Astrocyte (in vitro differentiated cells and primary cell): Measurements from ENCODE around the gene EML5. TPM values are rescaled to one million over a fixed set of nuclear protein-coding genes. Genes with fewer than 3 reads are reported as not detected.
A peak's percentile ranks its signal among the peaks of the same experiment; 100 is the strongest.

Experiments
- DNase-seq: peaks from one replicate; pipeline ENCODE4 v3.0.0-alpha.2; 2010; ENCODE audit warnings: low read depth
- FAIRE-seq: peaks from 2 replicates; lab custom pipeline; 2011; peaks lifted over from hg19 to GRCh38; lab: Jason Lieb, UNC
- H2AFZ ChIP-seq: 2 replicates; pipeline ENCODE4 v1.6.0; 2012; ENCODE audit warnings: low read depth, low read length, inconsistent platforms
- H3K27ac ChIP-seq: 2 replicates; pipeline ENCODE4 v1.5.1; 2011; ENCODE audit warnings: low read depth, low read length, inconsistent platforms
- H3K27me3 ChIP-seq: 2 replicates; pipeline ENCODE4 v1.6.0; 2011; ENCODE audit warnings: low read length, inconsistent platforms; ENCODE audit not compliant: insufficient read depth
- H3K36me3 ChIP-seq: 2 replicates; pipeline ENCODE4 v1.5.1; 2011; ENCODE audit warnings: low read length, inconsistent platforms; ENCODE audit not compliant: insufficient read depth
- H3K4me1 ChIP-seq: 2 replicates; pipeline ENCODE4 v1.5.1; 2011; ENCODE audit warnings: low read length, inconsistent platforms; ENCODE audit not compliant: insufficient read depth
- H3K4me2 ChIP-seq: 2 replicates; pipeline ENCODE4 v1.6.0; 2012; ENCODE audit warnings: low read length, inconsistent platforms
- H3K4me3 ChIP-seq: 2 replicates; pipeline ENCODE4 v1.5.1; 2011; ENCODE audit warnings: low read depth, mild to moderate bottlenecking, low read length, inconsistent platforms; ENCODE audit not compliant: insufficient read depth
- H3K79me2 ChIP-seq: 2 replicates; pipeline ENCODE4 v1.6.0; 2012; ENCODE audit warnings: mild to moderate bottlenecking, low read length, inconsistent platforms; ENCODE audit not compliant: insufficient read depth
- H3K9ac ChIP-seq: 2 replicates; pipeline ENCODE4 v1.6.0; 2012; ENCODE audit warnings: mild to moderate bottlenecking, low read length, inconsistent platforms
- H3K9me3 ChIP-seq: 2 replicates; pipeline ENCODE4 v1.5.1; 2012; ENCODE audit warnings: low read depth, mild to moderate bottlenecking, low read length, inconsistent platforms; ENCODE audit not compliant: insufficient read depth
- H4K20me1 ChIP-seq: 2 replicates; pipeline ENCODE4 v1.6.0; 2012; ENCODE audit warnings: low read length, inconsistent platforms; ENCODE audit not compliant: insufficient read depth
- H3K27ac Mint-ChIP-seq: one replicate; pipeline ENCODE4 v1.8.0; 2021; ENCODE audit warnings: mild to moderate bottlenecking, mixed read lengths; ENCODE audit not compliant: unreplicated experiment
- H3K27me3 Mint-ChIP-seq: one replicate; pipeline ENCODE4 v1.8.0; 2021; ENCODE audit warnings: low read depth, mixed read lengths; ENCODE audit not compliant: unreplicated experiment
- H3K36me3 Mint-ChIP-seq: one replicate; pipeline ENCODE4 v1.8.0; 2021; ENCODE audit warnings: low read depth, mixed read lengths; ENCODE audit not compliant: unreplicated experiment
- H3K4me1 Mint-ChIP-seq: one replicate; pipeline ENCODE4 v1.8.0; 2021; ENCODE audit warnings: low read depth, mixed read lengths; ENCODE audit not compliant: unreplicated experiment
- H3K4me3 Mint-ChIP-seq: one replicate; pipeline ENCODE4 v1.8.0; 2021; ENCODE audit warnings: mild to moderate bottlenecking, moderate library complexity, mixed read lengths; ENCODE audit not compliant: unreplicated experiment
- H3K9me3 Mint-ChIP-seq: one replicate; pipeline ENCODE4 v1.8.0; 2021; ENCODE audit warnings: mild to moderate bottlenecking, mixed read lengths; ENCODE audit not compliant: unreplicated experiment
- EZH2 ChIP-seq: IDR thresholded peaks from 2 replicates; pipeline ENCODE4 v1.6.1; 2012; ENCODE audit warnings: mild to moderate bottlenecking, low read length, inconsistent platforms; ENCODE audit not compliant: insufficient read depth
- total RNA-seq: library from RNA; stranded (reverse); gene quantifications from 2 replicates; pipeline ENCODE4 v1.2.1, GENCODE V29; 2021
- TF ChIP-seq, protein P1 (sequence below): IDR thresholded peaks from 2 replicates; pipeline ENCODE4 v1.5.1; 2011; ENCODE audit warnings: low read depth, mild to moderate bottlenecking, inconsistent platforms, low read length, moderate library complexity; ENCODE audit not compliant: insufficient read depth

Gene EML5
- total RNA-seq, 1 donor from 2014 or later: 0.05 TPM

DNA sequence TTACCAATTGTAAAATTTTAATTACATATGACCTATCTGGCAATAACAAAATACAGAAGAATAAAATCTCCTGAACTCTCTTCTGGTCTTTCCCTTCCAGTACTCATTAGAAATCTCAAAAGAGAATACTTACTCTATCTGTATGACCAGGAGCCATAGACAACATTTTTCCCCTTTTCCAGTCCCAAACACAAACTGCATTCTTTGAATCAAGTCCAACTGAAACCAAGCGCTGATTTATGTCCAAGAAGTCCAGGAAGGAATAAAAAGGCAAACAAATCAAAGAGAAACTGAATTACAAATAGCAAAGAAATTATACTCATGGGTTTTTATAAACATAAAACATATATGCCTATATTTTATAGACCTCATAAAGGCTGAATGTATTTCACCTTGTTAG, 46.7 kb downstream of the EML5 start:
- no peaks in the 10 kb centered on the region for H3K36me3 Mint-ChIP-seq
- no peaks in the 10 kb centered on the region for H3K9me3 Mint-ChIP-seq
- TF ChIP-seq EZH2: no peak
- TF ChIP-seq, protein P1, sequence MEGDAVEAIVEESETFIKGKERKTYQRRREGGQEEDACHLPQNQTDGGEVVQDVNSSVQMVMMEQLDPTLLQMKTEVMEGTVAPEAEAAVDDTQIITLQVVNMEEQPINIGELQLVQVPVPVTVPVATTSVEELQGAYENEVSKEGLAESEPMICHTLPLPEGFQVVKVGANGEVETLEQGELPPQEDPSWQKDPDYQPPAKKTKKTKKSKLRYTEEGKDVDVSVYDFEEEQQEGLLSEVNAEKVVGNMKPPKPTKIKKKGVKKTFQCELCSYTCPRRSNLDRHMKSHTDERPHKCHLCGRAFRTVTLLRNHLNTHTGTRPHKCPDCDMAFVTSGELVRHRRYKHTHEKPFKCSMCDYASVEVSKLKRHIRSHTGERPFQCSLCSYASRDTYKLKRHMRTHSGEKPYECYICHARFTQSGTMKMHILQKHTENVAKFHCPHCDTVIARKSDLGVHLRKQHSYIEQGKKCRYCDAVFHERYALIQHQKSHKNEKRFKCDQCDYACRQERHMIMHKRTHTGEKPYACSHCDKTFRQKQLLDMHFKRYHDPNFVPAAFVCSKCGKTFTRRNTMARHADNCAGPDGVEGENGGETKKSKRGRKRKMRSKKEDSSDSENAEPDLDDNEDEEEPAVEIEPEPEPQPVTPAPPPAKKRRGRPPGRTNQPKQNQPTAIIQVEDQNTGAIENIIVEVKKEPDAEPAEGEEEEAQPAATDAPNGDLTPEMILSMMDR: no peak
- no peak overlapping the region for H3K9ac ChIP-seq
- no peaks in the 10 kb centered on the region for H3K79me2 ChIP-seq
- H3K27me3 ChIP-seq: no peaks in the 10 kb centered on the region
- H3K4me2 ChIP-seq: no peak overlapping the region
- FAIRE-seq (no peak), DNase-seq (peak; percentile 9)
- no peaks in the 10 kb centered on the region for H3K36me3 ChIP-seq
- H3K27me3 Mint-ChIP-seq: no peaks in the 10 kb centered on the region
- H3K27ac ChIP-seq: no peak overlapping the region
- no peaks in the 10 kb centered on the region for H3K9me3 ChIP-seq
- H3K4me3 ChIP-seq: no peak overlapping the region
- H2AFZ ChIP-seq: no peak overlapping the region
- H3K4me3 Mint-ChIP-seq: no peak overlapping the region
- no peaks in the 10 kb centered on the region for H3K4me1 ChIP-seq
- H3K27ac Mint-ChIP-seq: no peak overlapping the region
- H4K20me1 ChIP-seq: no peaks in the 10 kb centered on the region
- H3K4me1 Mint-ChIP-seq: no peaks in the 10 kb centered on the region

DNA sequence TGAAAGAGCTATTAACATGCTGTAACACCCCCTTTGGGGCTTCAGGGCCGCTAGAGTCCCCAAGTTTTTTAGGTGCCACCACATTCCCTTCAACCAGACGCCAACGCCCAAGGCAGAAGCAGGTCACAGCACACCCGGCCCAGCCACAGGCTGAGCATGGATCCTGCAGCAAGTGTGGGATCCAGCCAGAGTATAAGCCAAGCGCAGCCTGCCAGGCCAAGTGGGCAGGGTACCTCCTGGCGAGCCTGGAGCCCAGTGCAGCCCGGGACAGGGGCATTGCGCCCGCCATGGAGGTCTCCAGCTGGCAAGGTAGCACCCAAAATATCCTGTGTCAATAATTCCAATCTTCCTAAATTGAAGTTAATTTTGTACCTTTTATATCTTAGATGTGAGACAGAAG, 55.5 kb downstream of the EML5 start:
- Mint-ChIP-seq H3K27ac (no peak overlapping the region), H3K4me1 (no peaks in the 10 kb centered on the region), H3K27me3 (no peaks in the 10 kb centered on the region), H3K36me3 (no peaks in the 10 kb centered on the region), H3K9me3 (peaks cover 3% of the 10 kb centered on the region), H3K4me3 (no peak overlapping the region)
- Histone ChIP-seq H3K36me3 (no peaks in the 10 kb centered on the region), H3K27ac (no peak overlapping the region), H2AFZ (no peak overlapping the region), H3K27me3 (no peaks in the 10 kb centered on the region), H3K9ac (no peak overlapping the region), H3K9me3 (peaks cover 2% of the 10 kb centered on the region), H3K79me2 (no peaks in the 10 kb centered on the region), H3K4me2 (no peak overlapping the region), H4K20me1 (no peaks in the 10 kb centered on the region), H3K4me3 (no peak overlapping the region), H3K4me1 (no peaks in the 10 kb centered on the region)
- DNase-seq (no peak), FAIRE-seq (no peak)
- no peak for TF ChIP-seq EZH2
- TF ChIP-seq, protein P1: no peak

DNA sequence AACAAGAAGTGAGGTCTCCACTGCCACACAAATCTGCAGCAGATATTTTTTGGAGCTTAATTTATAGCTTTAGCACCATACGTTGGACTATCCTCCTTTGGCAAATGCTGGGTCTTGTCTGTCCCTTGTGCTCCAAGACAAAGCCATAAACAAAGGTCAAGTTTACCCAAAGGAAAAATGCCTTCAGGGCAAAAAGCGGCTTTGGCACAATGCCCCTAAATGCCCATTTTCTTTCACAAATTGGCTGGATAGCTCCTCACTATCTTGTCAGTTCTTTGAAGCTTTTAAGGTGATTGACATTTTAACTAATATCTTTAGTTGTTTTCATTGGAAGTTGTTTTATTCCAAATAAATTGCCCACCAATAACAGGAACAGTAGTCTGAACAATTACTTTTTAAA, 59.6 kb downstream of the EML5 start:
- no peak for DNase-seq
- no peaks in the 10 kb centered on the region for H3K36me3 Mint-ChIP-seq
- Histone ChIP-seq H3K79me2 (no peaks in the 10 kb centered on the region), H3K9ac (no peak overlapping the region), H3K4me2 (no peak overlapping the region), H3K36me3 (no peaks in the 10 kb centered on the region), H3K9me3 (peaks cover 2% of the 10 kb centered on the region), H3K27me3 (no peaks in the 10 kb centered on the region), H2AFZ (no peak overlapping the region), H3K4me1 (no peaks in the 10 kb centered on the region), H3K27ac (no peak overlapping the region), H3K4me3 (no peak overlapping the region), H4K20me1 (no peaks in the 10 kb centered on the region)
- peaks cover 6% of the 10 kb centered on the region for H3K9me3 Mint-ChIP-seq
- H3K4me3 Mint-ChIP-seq: no peak overlapping the region
- no peak for FAIRE-seq
- no peak overlapping the region for H3K27ac Mint-ChIP-seq
- no peak for TF ChIP-seq EZH2
- TF ChIP-seq, protein P1: no peak
- no peaks in the 10 kb centered on the region for H3K27me3 Mint-ChIP-seq
- no peaks in the 10 kb centered on the region for H3K4me1 Mint-ChIP-seq
